ENCODE measurements around the gene TMTC4. TPM values are rescaled to one million over a fixed set of nuclear protein-coding genes. Genes with fewer than 3 reads are reported as not detected.

Gene TMTC4
- total RNA-seq, 1 donor from 2014 or later: 19.1 TPM

- intact Hi-C loops (cut with DNase I): no loop called here
- DNase-seq (ENCODE audit: low spot score) (no peak), ATAC-seq (no peak)
These were observed 113.5 kb downstream of the TMTC4 start for GRCh38 chr13:100561158-100561499.

GRCh38 chr13:100560498-100561157, 114.0 kb downstream of the TMTC4 start:
- ATAC-seq (no peak), DNase-seq (ENCODE audit: low spot score) (no peak)
- intact Hi-C loops (cut with DNase I): no loop called here

GRCh38 chr13:100559886-100560285, 114.7 kb downstream of the TMTC4 start:
- intact Hi-C loops (cut with DNase I): no loop called here
- DNase-seq (ENCODE audit: low spot score) (no peak), ATAC-seq (no peak)

Other genes with a start within 250 kb of the TMTC4 start
- gene GGACT, start 86.0 kb downstream of the TMTC4 start, total RNA-seq: 5.2 TPM

All from sciatic nerve (tissue), 2 donors.